ENCODE measurements around the gene OXCT2.
A peak's percentile ranks its signal among the peaks of the same experiment; 100 is the strongest.

The OXCT2 gene

GRCh38 chr1:39729030-39729429, 42.1 kb downstream of the OXCT2 start:
- no peak for DNase-seq

GRCh38 chr1:39727932-39728317, 43.2 kb downstream of the OXCT2 start:
- no peak for DNase-seq

- DNase-seq = no peak
These were observed 43.8 kb downstream of the OXCT2 start for GRCh38 chr1:39727221-39727931.

- no peak for DNase-seq
These were observed 44.5 kb downstream of the OXCT2 start for GRCh38 chr1:39726600-39726999.

- DNase-seq = no peak
These were observed 48.7 kb downstream of the OXCT2 start for GRCh38 chr1:39722495-39722894.

GRCh38 chr1:39721664-39722063, 49.5 kb downstream of the OXCT2 start:
- DNase-seq = no peak

GRCh38 chr1:39720094-39720999, 50.8 kb downstream of the OXCT2 start:
- DNase-seq = peak; percentile 64 to 86
